A673 (cell line): ENCODE results near the gene RBFOX2. TPM values are rescaled to one million over a fixed set of nuclear protein-coding genes. Genes with fewer than 3 reads are reported as not detected.
"Not testable (repeated sequence)": the region's sequence is repeated elsewhere in the genome, so short reads cannot be mapped to it uniquely, and the experiment has no call there.

Source experiments
- BruUV-seq: library from RNA; stranded (reverse); fragments of 400-500 nt; replicated peaks from 2 replicates; lab custom pipeline; 2021; lab: Mats Ljungman, UMichigan
- CTCF ChIA-PET: fragments of 300-600 bp; sonication (Branson Sonifier 250); formaldehyde crosslinking; loops from one replicate; lab custom pipeline; 2022; ENCODE audit warnings: antibody characterized with exemption; lab: Charles Lee
- POLR2A ChIA-PET: fragments of 300-600 bp; sonication (Branson Sonifier 250); formaldehyde crosslinking; loops from one replicate; lab custom pipeline; 2022; ENCODE audit warnings: antibody characterized with exemption; ENCODE audit not compliant: low non-redundant PET; lab: Charles Lee
- DNase-seq: peaks from one replicate; pipeline ENCODE4 v3.0.0-alpha.2; 2015; ENCODE audit warnings: low spot score
- H3K27ac ChIP-seq: fragments of 200-600 bp; sonication (generic); 2 replicates; pipeline ENCODE4 v1.5.1; 2016; ENCODE audit warnings: mixed run types, low read depth, mild to moderate bottlenecking, mixed read lengths, antibody characterized with exemption, low read length; ENCODE audit not compliant: poor library complexity, severe bottlenecking
- H3K27me3 ChIP-seq: fragments of 200-600 bp; sonication (generic); replicated peaks from 2 replicates; pipeline ENCODE4 v1.6.1; 2017; ENCODE audit warnings: mixed run types, low read depth, mild to moderate bottlenecking, mixed read lengths, antibody characterized with exemption, low read length; ENCODE audit not compliant: insufficient read depth, poor library complexity
- H3K36me3 ChIP-seq: fragments of 200-600 bp; sonication (generic); 2 replicates; pipeline ENCODE4 v1.6.1; 2016; ENCODE audit warnings: mixed run types, mild to moderate bottlenecking, mixed read lengths, antibody characterized with exemption, low read length; ENCODE audit not compliant: insufficient read depth, poor library complexity, severe bottlenecking
- H3K4me1 ChIP-seq: fragments of 200-600 bp; sonication (generic); 2 replicates; pipeline ENCODE4 v1.6.1; 2017; ENCODE audit warnings: mixed run types, mild to moderate bottlenecking, mixed read lengths, antibody characterized with exemption, low read length; ENCODE audit not compliant: insufficient read depth, poor library complexity, severe bottlenecking
- H3K4me3 ChIP-seq: fragments of 200-600 bp; sonication (generic); 2 replicates; pipeline ENCODE4 v1.5.1; 2016; ENCODE audit warnings: low read depth, mixed run types, mild to moderate bottlenecking, mixed read lengths, low read length; ENCODE audit not compliant: poor library complexity, severe bottlenecking
- H3K9me3 ChIP-seq: fragments of 200-600 bp; sonication (generic); 2 replicates; pipeline ENCODE4 v1.6.1; 2016; ENCODE audit warnings: mixed run types, low read depth, mild to moderate bottlenecking, mixed read lengths, antibody characterized with exemption, low read length; ENCODE audit not compliant: poor library complexity, severe bottlenecking
- CTCF ChIP-seq: fragments of 300-800, 200-600 bp; sonication (generic); conservative IDR thresholded peaks from 2 replicates; pipeline ENCODE4 v1.5.1; 2017; ENCODE audit warnings: low read depth, mild to moderate bottlenecking, antibody characterized with exemption, low read length, moderate library complexity, mixed read lengths
- EZH2 ChIP-seq: fragments of 200-600 bp; sonication (generic); IDR thresholded peaks from 2 replicates; pipeline ENCODE4 v1.6.1; 2017; ENCODE audit warnings: borderline replicate concordance, low read depth, mild to moderate bottlenecking, mixed read lengths, antibody characterized with exemption, low read length; ENCODE audit not compliant: poor library complexity, severe bottlenecking
- intact Hi-C: fragments of 100-400 bp; cut with micrococcal nuclease; formaldehyde crosslinking; loops from one replicate; pipeline ENCODE4 v1.10.0; 2022; ENCODE audit not compliant: unreplicated experiment
- total RNA-seq: library from RNA; stranded (reverse); gene quantifications from 2 replicates; pipeline ENCODE4 v1.2.3, GENCODE V29; 2021

Gene RBFOX2
- total RNA-seq, 1 experiment from 2014 or later = 142 TPM

- ChIA-PET CTCF (interaction anchor here (1.1 kb wide), 1 partner anchor 70 kb away, joined by 3 read pairs; no protein-coding TSS in a partner anchor), POLR2A (no interaction called here)
- no peak overlapping the region for H3K4me3 ChIP-seq
- peak overlapping the region; percentile 78 for H3K27ac ChIP-seq
- H3K27me3 ChIP-seq = no peaks in the 10 kb centered on the region
- peaks cover 34% of the 10 kb centered on the region for H3K4me1 ChIP-seq
- peaks cover 7% of the 10 kb centered on the region for H3K36me3 ChIP-seq
- peak; percentile 81 for DNase-seq
- no TSS peak for BruUV-seq
- intact Hi-C loops = no loop called here
- TF ChIP-seq CTCF = no peak
- TF ChIP-seq EZH2 = no peak
- no peaks in the 10 kb centered on the region for H3K9me3 ChIP-seq
Measured at GRCh38 chr22:35995348-35995747, 33.3 kb downstream of the RBFOX2 start.

- DNase-seq, POLR2A ChIA-PET, H3K27me3 ChIP-seq, CTCF ChIA-PET, H3K4me3 ChIP-seq, H3K36me3 ChIP-seq, BruUV-seq, H3K27ac ChIP-seq, H3K9me3 ChIP-seq, intact Hi-C loops: not testable (repeated sequence)
- H3K4me1 ChIP-seq = peaks cover 35% of the 10 kb centered on the region
Measured at GRCh38 chr22:35993727-35994126, 34.9 kb downstream of the RBFOX2 start.

- no peak for TF ChIP-seq CTCF
- TF ChIP-seq EZH2 = no peak
- H3K9me3 ChIP-seq = no peaks in the 10 kb centered on the region
- H3K36me3 ChIP-seq = peaks cover 7% of the 10 kb centered on the region
- no peak overlapping the region for H3K27ac ChIP-seq
- no peaks in the 10 kb centered on the region for H3K27me3 ChIP-seq
- DNase-seq = no peak
- POLR2A ChIA-PET = no interaction called here
- CTCF ChIA-PET = no interaction called here
- H3K4me1 ChIP-seq = peaks cover 41% of the 10 kb centered on the region
- no TSS peak for BruUV-seq
- intact Hi-C loops = no loop called here
- no peak overlapping the region for H3K4me3 ChIP-seq
Measured at GRCh38 chr22:35993048-35993714, 35.4 kb downstream of the RBFOX2 start.

GRCh38 chr22:35991168-35991567, 37.5 kb downstream of the RBFOX2 start:
- no peak for DNase-seq
- Histone ChIP-seq H3K27me3 (no peaks in the 10 kb centered on the region), H3K9me3 (no peaks in the 10 kb centered on the region), H3K27ac (no peak overlapping the region), H3K36me3 (peaks cover 7% of the 10 kb centered on the region), H3K4me3 (no peak overlapping the region), H3K4me1 (peaks cover 44% of the 10 kb centered on the region)
- ChIA-PET CTCF (no interaction called here), POLR2A (no interaction called here)
- no peak for TF ChIP-seq EZH2
- no peak for TF ChIP-seq CTCF
- intact Hi-C loops = no loop called here
- BruUV-seq = no TSS peak
